Measurements from ENCODE around the gene LRRC25. TPM values are rescaled to one million over a fixed set of nuclear protein-coding genes. Genes with fewer than 3 reads are reported as not detected.

The LRRC25 gene
- 1 to 10 TPM in 1 of 2 donors, not detected in 1; 4.4 TPM for total RNA-seq

DNA sequence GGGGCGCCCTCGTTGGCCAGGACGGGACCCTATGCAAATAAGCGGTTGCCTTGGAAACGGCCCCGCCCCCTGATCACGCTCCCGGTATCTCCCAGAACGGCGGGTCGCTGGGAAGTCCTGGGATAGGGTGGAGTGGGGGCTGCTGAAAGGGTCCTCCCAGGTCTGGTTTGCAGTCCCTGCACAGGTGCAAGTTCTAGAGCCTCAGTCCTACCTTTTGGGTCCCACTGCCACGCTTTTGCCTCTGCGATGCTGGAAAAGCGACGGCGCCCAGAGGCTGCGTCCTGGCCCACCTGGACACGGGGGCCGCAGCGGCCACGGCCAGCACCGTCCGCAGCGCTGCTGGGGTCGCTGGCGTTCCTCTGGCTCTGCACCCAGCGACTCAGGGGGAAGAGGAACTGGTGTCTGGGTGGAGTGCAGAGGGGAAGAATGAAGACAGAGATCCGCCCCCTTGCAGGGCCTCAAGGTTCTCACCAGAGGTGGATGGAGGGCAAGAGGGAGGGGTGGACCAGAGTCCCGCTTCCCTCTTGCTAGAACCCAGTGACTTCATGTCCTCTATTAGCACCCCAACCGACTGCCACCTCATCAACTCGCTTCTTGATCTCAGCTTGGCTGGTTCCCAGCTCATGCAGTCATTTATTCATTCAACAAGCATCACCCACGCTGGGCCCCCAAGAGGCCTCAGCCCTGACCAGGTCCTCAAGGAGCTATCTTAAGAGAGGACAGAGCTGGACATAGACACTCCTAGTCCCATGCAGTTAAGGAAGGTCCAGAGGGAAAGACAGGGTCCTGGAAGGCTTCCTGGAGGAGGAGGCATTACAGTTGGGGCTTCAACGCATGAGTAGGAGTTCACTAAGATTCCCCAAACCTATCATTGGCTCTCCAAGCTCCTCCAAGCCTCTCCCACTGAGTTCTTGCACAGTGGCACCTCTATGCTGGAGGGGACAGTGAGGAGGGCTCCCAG, at the start of gene LRRC25:
LRRC25 (minus strand) TSS at position 381 of the 961 bp plus-strand sequence. CDS start 659 bp downstream, outside the sequence.
- 24 to 70% methylated on average over 6 to 33 of the region's 33 CpGs for WGBS, 2 donors

GRCh38 chr19:18446811-18447359, 49.5 kb upstream of the LRRC25 start:
- intact Hi-C loops (cut with DNase I) = no loop called here
- 84 to 92% methylated on average over 9 to 12 of the region's 12 CpGs for WGBS, 2 donors
- Histone ChIP-seq H3K9me3 (no peaks in the 10 kb centered on the region), H3K27ac (no peak overlapping the region), H3K27me3 (no peaks in the 10 kb centered on the region), H3K36me3 (replicated peaks in 1 of 2; ENCODE audit: insufficient read depth in 1 of 2, low read depth in 2 of 2) (peaks cover 35 to 36% of the 10 kb centered on the region in 2 donors), H3K4me3 (no peak overlapping the region), H3K4me1 (peaks cover 11% of the 10 kb centered on the region)
- DNase-seq = no peak
- no peak for TF ChIP-seq POLR2A (IDR thresholded peaks at IDR 0.05)
- no peak for TF ChIP-seq CTCF (IDR thresholded peaks at IDR 0.05)
- ATAC-seq = no peak

More for the DNA sequence above, at the start of gene LRRC25:
- no peak for ATAC-seq
- H3K36me3 ChIP-seq (replicated peaks in 1 of 2; ENCODE audit: insufficient read depth in 1 of 2, low read depth in 2 of 2) = no peaks in the 10 kb centered on the region
- intact Hi-C loops (cut with DNase I) = no loop called here
- DNase-seq = peak in 1 of 4 donors; percentile 77
- TF ChIP-seq CTCF (IDR thresholded peaks at IDR 0.05) (no peak), POLR2A (IDR thresholded peaks at IDR 0.05) (peak in 1 of 3 donors; percentile 62)
- no peak within 1 kb of the TSS for H3K27ac ChIP-seq
- H3K4me1 ChIP-seq = peaks cover 33% of the 10 kb centered on the region
- H3K4me3 ChIP-seq = no peak within 1 kb of the TSS
- H3K27me3 ChIP-seq = peaks cover 0 to 7% of the 10 kb centered on the region in 2 donors
- H3K9me3 ChIP-seq = no peaks in the 10 kb centered on the region

DNA sequence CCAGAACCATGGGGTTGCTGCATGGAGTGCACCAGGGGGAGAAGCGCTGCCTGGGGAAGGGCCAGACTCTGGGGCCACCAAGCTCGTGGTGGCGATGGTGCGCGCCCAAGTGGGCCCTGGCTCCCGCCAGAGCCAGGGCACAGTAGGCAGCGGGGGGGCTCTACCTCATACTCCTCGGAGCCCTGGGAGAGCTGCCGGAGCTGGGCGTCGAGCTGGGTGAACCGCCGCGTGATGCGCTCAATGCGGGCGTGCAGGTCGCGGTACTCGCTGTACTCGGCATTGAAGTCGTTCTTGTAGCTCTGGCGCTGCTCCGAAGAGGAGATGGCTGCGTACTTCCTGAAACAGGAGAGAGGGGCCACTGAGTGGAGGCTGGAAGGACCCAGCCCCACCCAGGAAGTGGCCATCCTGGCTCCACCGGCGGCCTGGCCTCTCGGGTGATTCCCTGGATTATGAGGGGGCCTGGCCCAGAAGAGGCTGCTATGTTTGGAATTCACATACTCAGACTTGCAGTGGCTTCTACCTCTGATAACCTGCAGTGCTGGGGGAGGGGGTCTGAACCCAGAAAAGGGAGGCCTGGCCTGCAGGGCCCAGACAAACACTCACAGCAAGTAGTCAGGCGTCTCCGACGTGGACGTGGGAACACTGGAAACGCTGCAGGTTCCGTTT, 48.9 kb upstream of the LRRC25 start:
- 86 to 90% methylated on average over 17 to 18 of the region's 34 CpGs for WGBS, 2 donors
- Histone ChIP-seq H3K27me3 (no peaks in the 10 kb centered on the region), H3K9me3 (no peaks in the 10 kb centered on the region), H3K4me3 (no peak overlapping the region), H3K36me3 (replicated peaks in 1 of 2; ENCODE audit: insufficient read depth in 1 of 2, low read depth in 2 of 2) (peaks cover 35 to 36% of the 10 kb centered on the region in 2 donors), H3K4me1 (peaks cover 14% of the 10 kb centered on the region), H3K27ac (no peak overlapping the region)
- TF ChIP-seq CTCF (IDR thresholded peaks at IDR 0.05) (no peak), POLR2A (IDR thresholded peaks at IDR 0.05) (no peak)
- intact Hi-C loops (cut with DNase I) = no loop called here
- ATAC-seq (no peak), DNase-seq (no peak)

GRCh38 chr19:18445262-18445948, 48.0 kb upstream of the LRRC25 start:
- Histone ChIP-seq H3K36me3 (replicated peaks in 1 of 2; ENCODE audit: insufficient read depth in 1 of 2, low read depth in 2 of 2) (peaks cover 33% of the 10 kb centered on the region in 2 donors), H3K4me3 (no peak overlapping the region), H3K27ac (no peak overlapping the region), H3K27me3 (no peaks in the 10 kb centered on the region), H3K4me1 (peaks cover 15% of the 10 kb centered on the region), H3K9me3 (no peaks in the 10 kb centered on the region)
- TF ChIP-seq POLR2A (IDR thresholded peaks at IDR 0.05) = no peak
- TF ChIP-seq CTCF (IDR thresholded peaks at IDR 0.05) = no peak
- no peak for ATAC-seq
- DNase-seq = no peak
- 78 to 88% methylated on average over 13 to 15 of the region's 15 CpGs for WGBS, 2 donors
- intact Hi-C loops (cut with DNase I) = no loop called here

All from body of pancreas (tissue), 4 donors.